HG03196 (cell line): Measurements from ENCODE around the gene ADRA2C.

Experiments used
- ATAC-seq: cut with Tn5 transposase; IDR thresholded peaks from one replicate; pipeline ENCODE4 v1.9.1; 2021; ENCODE audit not compliant: unreplicated experiment

ADRA2C gene

GRCh38 chr4:3791910-3792542, 25.8 kb downstream of the ADRA2C start:
- no peak for ATAC-seq

GRCh38 chr4:3792813-3793212, 26.6 kb downstream of the ADRA2C start:
- no peak for ATAC-seq

- ATAC-seq = no peak
These were observed 27.4 kb downstream of the ADRA2C start for GRCh38 chr4:3793545-3793944.

GRCh38 chr4:3796960-3797359, 30.8 kb downstream of the ADRA2C start:
- ATAC-seq = no peak

- ATAC-seq = no peak
These were observed 31.9 kb downstream of the ADRA2C start for GRCh38 chr4:3797831-3798790.

GRCh38 chr4:3799496-3799895, 33.3 kb downstream of the ADRA2C start:
- no peak for ATAC-seq

- ATAC-seq = no peak
These were observed 34.2 kb downstream of the ADRA2C start for GRCh38 chr4:3800351-3800750.

- ATAC-seq = no peak
These were observed 35.3 kb downstream of the ADRA2C start for GRCh38 chr4:3801521-3801920.

GRCh38 chr4:3801931-3802550, 35.9 kb downstream of the ADRA2C start:
- no peak for ATAC-seq

GRCh38 chr4:3802571-3803474, 36.6 kb downstream of the ADRA2C start:
- no peak for ATAC-seq

GRCh38 chr4:3803475-3803847, 37.3 kb downstream of the ADRA2C start:
- no peak for ATAC-seq

GRCh38 chr4:3803946-3804345, 37.8 kb downstream of the ADRA2C start:
- no peak for ATAC-seq

- no peak for ATAC-seq
These were observed 38.8 kb downstream of the ADRA2C start for GRCh38 chr4:3805026-3805425.

GRCh38 chr4:3805731-3806130, 39.5 kb downstream of the ADRA2C start:
- ATAC-seq = no peak

GRCh38 chr4:3807311-3807710, 41.1 kb downstream of the ADRA2C start:
- ATAC-seq = no peak

GRCh38 chr4:3807822-3808496, 41.8 kb downstream of the ADRA2C start:
- ATAC-seq = no peak

GRCh38 chr4:3808597-3808996, 42.4 kb downstream of the ADRA2C start:
- no peak for ATAC-seq

GRCh38 chr4:3809028-3809427, 42.8 kb downstream of the ADRA2C start:
- ATAC-seq = no peak

GRCh38 chr4:3809451-3810110, 43.4 kb downstream of the ADRA2C start:
- no peak for ATAC-seq
